KMS-11 (cell line): Measurements from ENCODE around the gene DISC1.

Source experiments
- H2AFZ ChIP-seq: fragments of 200-600 bp; sonication (generic); 2 replicates; pipeline ENCODE4 v1.6.1; 2016; ENCODE audit warnings: antibody characterized with exemption, mixed run types, low read depth
- H3K27ac ChIP-seq: fragments of 200-600 bp; sonication (generic); 2 replicates; pipeline ENCODE4 v1.6.1; 2016; ENCODE audit warnings: mild to moderate bottlenecking, mixed run types
- H3K27me3 ChIP-seq: fragments of 200-600 bp; sonication (generic); 2 replicates; pipeline ENCODE4 v1.6.1; 2017; ENCODE audit warnings: mild to moderate bottlenecking, low read depth, mixed run types, moderate library complexity; ENCODE audit not compliant: insufficient read depth
- H3K36me3 ChIP-seq: fragments of 200-600 bp; sonication (generic); 2 replicates; pipeline ENCODE4 v1.6.1; 2017; ENCODE audit warnings: mild to moderate bottlenecking, mixed run types; ENCODE audit not compliant: insufficient read depth
- H3K4me1 ChIP-seq: fragments of 200-600 bp; sonication (generic); 2 replicates; pipeline ENCODE4 v1.6.1; 2016; ENCODE audit warnings: mild to moderate bottlenecking, low read depth, mixed run types; ENCODE audit not compliant: poor library complexity, severe bottlenecking
- H3K4me2 ChIP-seq: fragments of 200-600 bp; sonication (generic); 2 replicates; pipeline ENCODE4 v1.7.0; 2016; ENCODE audit warnings: mild to moderate bottlenecking, mixed run types
- H3K4me3 ChIP-seq: fragments of 200-600 bp; sonication (generic); IDR thresholded peaks from 2 replicates; pipeline ENCODE4 v1.6.1; 2017; ENCODE audit warnings: low read depth, low read length, mixed read lengths; ENCODE audit not compliant: insufficient read depth
- H3K79me2 ChIP-seq: fragments of 200-600 bp; sonication (generic); 2 replicates; pipeline ENCODE4 v1.6.1; 2016; ENCODE audit warnings: low read depth, mixed run types; ENCODE audit not compliant: insufficient read depth
- H3K9ac ChIP-seq: fragments of 200-600 bp; sonication (generic); 2 replicates; pipeline ENCODE4 v1.6.1; 2016; ENCODE audit warnings: mild to moderate bottlenecking, mixed run types
- H4K20me1 ChIP-seq: fragments of 200-600 bp; sonication (generic); 2 replicates; pipeline ENCODE4 v1.6.1; 2016; ENCODE audit warnings: mild to moderate bottlenecking, mixed run types; ENCODE audit not compliant: insufficient read depth
- TF ChIP-seq, protein P1 (sequence below): fragments of 200-600 bp; sonication (generic); conservative IDR thresholded peaks from 2 replicates; pipeline ENCODE4 v1.6.1; 2017; ENCODE audit warnings: low read depth, mild to moderate bottlenecking, antibody characterized with exemption, low read length, moderate library complexity, mixed read lengths

DISC1 gene

DNA sequence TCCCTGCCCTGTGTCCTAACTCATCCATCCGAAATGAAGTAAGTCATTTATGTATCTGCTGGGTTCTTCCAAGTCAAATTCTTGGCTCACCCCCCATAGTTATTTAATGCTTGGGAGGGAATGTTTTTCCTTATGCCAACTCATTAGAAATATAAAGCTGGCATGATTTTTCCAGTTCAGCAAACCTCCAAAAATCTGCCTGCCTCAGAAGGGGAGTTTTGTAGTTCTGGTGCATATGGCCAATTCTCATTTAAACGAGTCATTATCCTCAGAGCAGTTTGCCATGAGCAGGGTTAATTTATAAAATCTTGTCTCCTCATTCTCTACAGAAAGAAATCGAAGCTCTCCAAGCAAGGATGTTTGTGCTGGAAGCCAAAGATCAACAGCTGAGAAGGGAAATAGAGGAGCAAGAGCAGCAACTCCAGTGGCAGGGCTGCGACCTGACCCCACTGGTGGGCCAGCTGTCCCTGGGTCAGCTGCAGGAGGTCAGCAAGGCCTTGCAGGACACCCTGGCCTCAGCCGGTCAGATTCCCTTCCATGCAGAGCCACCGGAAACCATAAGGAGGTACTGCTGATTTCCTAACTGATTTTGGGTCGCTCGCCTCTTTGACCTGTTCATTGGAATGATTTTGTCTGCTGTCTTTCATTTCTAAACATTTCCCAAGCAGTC lies 144.1 kb downstream of the DISC1 start:
- H2AFZ ChIP-seq, result no peak overlapping the region
- H3K79me2 ChIP-seq, result no peaks in the 10 kb centered on the region
- no peak overlapping the region for H3K4me3 ChIP-seq
- H3K4me2 ChIP-seq, result no peak overlapping the region
- H4K20me1 ChIP-seq, result no peaks in the 10 kb centered on the region
- no peaks in the 10 kb centered on the region for H3K27me3 ChIP-seq
- H3K4me1 ChIP-seq, result no peaks in the 10 kb centered on the region
- no peaks in the 10 kb centered on the region for H3K36me3 ChIP-seq
- TF ChIP-seq, protein P1, sequence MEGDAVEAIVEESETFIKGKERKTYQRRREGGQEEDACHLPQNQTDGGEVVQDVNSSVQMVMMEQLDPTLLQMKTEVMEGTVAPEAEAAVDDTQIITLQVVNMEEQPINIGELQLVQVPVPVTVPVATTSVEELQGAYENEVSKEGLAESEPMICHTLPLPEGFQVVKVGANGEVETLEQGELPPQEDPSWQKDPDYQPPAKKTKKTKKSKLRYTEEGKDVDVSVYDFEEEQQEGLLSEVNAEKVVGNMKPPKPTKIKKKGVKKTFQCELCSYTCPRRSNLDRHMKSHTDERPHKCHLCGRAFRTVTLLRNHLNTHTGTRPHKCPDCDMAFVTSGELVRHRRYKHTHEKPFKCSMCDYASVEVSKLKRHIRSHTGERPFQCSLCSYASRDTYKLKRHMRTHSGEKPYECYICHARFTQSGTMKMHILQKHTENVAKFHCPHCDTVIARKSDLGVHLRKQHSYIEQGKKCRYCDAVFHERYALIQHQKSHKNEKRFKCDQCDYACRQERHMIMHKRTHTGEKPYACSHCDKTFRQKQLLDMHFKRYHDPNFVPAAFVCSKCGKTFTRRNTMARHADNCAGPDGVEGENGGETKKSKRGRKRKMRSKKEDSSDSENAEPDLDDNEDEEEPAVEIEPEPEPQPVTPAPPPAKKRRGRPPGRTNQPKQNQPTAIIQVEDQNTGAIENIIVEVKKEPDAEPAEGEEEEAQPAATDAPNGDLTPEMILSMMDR, result no peak
- H3K9ac ChIP-seq, result no peak overlapping the region
- no peak overlapping the region for H3K27ac ChIP-seq

DNA sequence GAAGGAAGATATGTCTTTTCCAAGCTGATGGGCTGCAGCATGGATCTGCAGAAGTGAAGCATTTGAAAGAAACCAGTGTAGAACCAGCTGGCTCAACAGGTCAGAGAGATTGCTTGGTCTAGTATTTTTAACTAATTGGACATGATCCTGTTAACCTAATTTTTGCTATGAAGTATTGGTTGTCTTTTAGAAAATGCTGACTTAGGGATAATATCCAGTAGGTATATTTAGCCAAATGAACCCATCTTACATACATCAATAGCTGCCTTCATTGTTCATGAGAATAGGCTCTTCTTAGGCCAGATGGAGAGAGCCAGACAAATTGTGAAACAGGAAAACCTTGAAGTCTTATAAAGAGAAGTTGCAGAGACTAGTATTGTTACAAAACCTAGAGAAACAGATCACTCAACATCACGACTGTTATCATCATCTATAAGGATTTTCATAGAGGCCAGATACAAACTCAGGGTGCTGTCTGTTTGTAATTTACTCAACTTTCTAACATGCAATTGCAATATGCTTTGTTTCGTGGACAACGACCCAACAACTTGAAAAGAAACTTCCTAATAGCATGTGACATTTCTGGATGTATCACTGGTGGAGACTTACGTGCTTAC lies 148.2 kb downstream of the DISC1 start:
- no peak overlapping the region for H3K27ac ChIP-seq
- H3K36me3 ChIP-seq, result no peaks in the 10 kb centered on the region
- TF ChIP-seq, protein P1, result no peak
- H3K4me2 ChIP-seq, result no peak overlapping the region
- H3K9ac ChIP-seq, result no peak overlapping the region
- no peaks in the 10 kb centered on the region for H3K4me1 ChIP-seq
- H3K4me3 ChIP-seq, result no peak overlapping the region
- no peaks in the 10 kb centered on the region for H3K27me3 ChIP-seq
- no peaks in the 10 kb centered on the region for H3K79me2 ChIP-seq
- H2AFZ ChIP-seq, result no peak overlapping the region
- no peaks in the 10 kb centered on the region for H4K20me1 ChIP-seq

DNA sequence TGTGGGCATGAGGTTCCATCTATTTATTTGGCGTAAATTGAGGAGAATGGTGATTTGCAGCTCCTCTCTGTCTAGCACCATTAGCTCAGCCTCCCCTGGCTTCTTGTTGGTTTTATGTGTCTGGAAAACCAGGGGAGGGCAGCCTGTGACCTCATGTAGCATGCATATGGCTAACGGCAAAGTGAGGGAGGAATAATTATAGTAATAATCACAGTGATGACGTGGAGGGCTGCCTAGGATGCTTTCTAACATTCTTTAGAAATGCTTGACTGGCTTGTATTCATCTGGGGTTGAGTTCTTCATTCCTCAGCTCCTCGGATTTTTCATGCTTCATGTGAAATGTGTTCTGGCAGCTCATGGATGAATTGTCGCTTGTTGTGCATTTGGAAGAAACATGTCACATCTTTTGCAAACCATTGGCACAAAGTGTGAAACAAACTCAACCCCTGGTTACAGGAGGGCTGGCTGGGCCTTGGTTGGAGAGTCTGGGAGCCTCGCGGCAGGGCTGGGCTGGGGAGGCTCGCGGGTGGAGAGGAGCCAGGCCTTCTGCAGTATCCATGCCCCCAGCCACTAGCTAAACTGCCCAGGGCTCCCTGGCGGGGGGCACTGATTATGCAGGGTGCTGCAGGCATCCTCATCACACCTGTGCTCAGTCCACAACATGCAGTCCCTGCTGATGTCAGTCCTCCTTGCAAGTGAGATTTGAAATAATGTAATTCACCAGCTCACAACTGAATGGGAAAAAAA lies 149.6 kb downstream of the DISC1 start:
- Histone ChIP-seq H3K4me3 (no peak overlapping the region), H3K27me3 (no peaks in the 10 kb centered on the region)

DNA sequence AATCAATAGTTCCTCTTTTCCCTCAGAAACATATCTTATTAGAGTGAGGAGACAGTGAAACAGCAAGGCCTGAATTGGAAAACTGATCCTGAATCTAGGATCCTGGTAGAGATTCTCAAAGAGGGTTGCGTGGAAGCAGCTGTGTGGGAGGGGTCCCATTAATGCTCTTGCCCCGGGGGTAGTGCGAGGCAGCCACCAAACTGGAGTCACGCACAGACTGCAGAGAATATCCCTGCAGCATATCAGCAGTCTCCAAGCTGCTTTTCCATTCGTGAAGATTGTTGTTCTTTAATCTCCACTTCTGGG lies 150.1 kb downstream of the DISC1 start:
- Histone ChIP-seq H3K4me2 (no peak overlapping the region), H2AFZ (no peak overlapping the region), H3K36me3 (no peaks in the 10 kb centered on the region), H4K20me1 (no peaks in the 10 kb centered on the region), H3K79me2 (no peaks in the 10 kb centered on the region), H3K4me3 (no peak overlapping the region), H3K9ac (no peak overlapping the region), H3K4me1 (no peaks in the 10 kb centered on the region), H3K27ac (no peak overlapping the region), H3K27me3 (no peaks in the 10 kb centered on the region)
- TF ChIP-seq, protein P1, result no peak

More for the DNA sequence above, 149.6 kb downstream of the DISC1 start:
- no peaks in the 10 kb centered on the region for H3K79me2 ChIP-seq
- H3K4me2 ChIP-seq, result no peak overlapping the region
- H3K36me3 ChIP-seq, result no peaks in the 10 kb centered on the region
- no peaks in the 10 kb centered on the region for H4K20me1 ChIP-seq
- TF ChIP-seq, protein P1, result no peak
- no peak overlapping the region for H3K9ac ChIP-seq
- no peaks in the 10 kb centered on the region for H3K4me1 ChIP-seq
- no peak overlapping the region for H2AFZ ChIP-seq
- no peak overlapping the region for H3K27ac ChIP-seq
